Right atrium auricular region (tissue), 2 donors: ENCODE data around the gene VAV3. TPM values are rescaled to one million over a fixed set of nuclear protein-coding genes. Genes with fewer than 3 reads are reported as not detected.

Experiments used
- DNase-seq: peaks from one replicate; pipeline ENCODE4 v3.0.0-alpha.2; 2019; ENCODE audit warnings: low spot score
- H3K27ac ChIP-seq, 2 donors: fragments of 200-600 bp; sonication (generic); 1 replicate in 1 of 2; 2 replicates in 1 of 2; pipeline ENCODE4 v1.5.1; 2016 to 2019
- H3K27me3 ChIP-seq, 2 donors: fragments of 200-600 bp; sonication (generic); one replicate each; pipeline versions ENCODE4 v1.5.1 to v1.6.0; 2017 to 2019
- H3K36me3 ChIP-seq: fragments of 200-600 bp; sonication (generic); one replicate; pipeline ENCODE4 v1.5.1; 2016
- H3K4me1 ChIP-seq, 2 donors: fragments of 200-600 bp; sonication (generic); one replicate each; pipeline versions ENCODE4 v1.5.1 to v1.6.0; 2017 to 2019
- H3K4me3 ChIP-seq, 2 donors: fragments of 200-600 bp; sonication (generic); 1 replicate in 1 of 2; 2 replicates in 1 of 2; pipeline ENCODE4 v1.5.1; 2017 to 2019; ENCODE audit warnings: mild to moderate bottlenecking in 1 of 2, moderate library complexity in 1 of 2
- H3K9me3 ChIP-seq, 2 donors: fragments of 200-600 bp; sonication (generic); one replicate each; pipeline ENCODE4 v1.5.1; 2019
- total RNA-seq, 2 donors: library from RNA; depleted of rRNA; stranded (reverse); fragments of >200 nt; gene quantifications; one replicate each; pipeline ENCODE4 v1.1.0, GENCODE V29; 2016
- TF ChIP-seq, protein P1 (sequence below), 2 donors: fragments of 200-600 bp; sonication (generic); IDR thresholded peaks; one replicate each; pipeline ENCODE4 v1.5.1; 2019; ENCODE audit warnings: antibody characterized with exemption in 2 of 2

The VAV3 gene
- total RNA-seq, 2 donors from 2014 or later = 2.0 to 2.8 TPM

DNA sequence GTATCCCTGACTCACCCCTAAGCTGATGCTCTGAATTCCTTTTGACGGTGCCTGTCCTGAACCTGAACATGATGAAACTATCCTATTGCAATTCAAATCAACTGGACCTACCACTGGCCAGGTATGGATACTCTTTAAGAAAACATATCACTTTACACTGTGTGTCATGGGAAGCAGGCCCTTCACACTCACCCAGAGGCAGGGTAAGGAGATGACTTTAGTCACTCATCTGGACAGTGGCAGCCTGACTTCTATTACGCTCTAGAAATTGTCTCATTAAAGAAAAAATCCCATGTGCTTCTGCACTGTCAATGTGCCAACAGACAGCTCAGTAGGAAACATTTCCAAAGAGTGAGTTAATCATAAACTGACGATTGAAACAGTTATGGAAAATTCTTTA lies 94.3 kb downstream of the VAV3 start:
- no peaks in the 10 kb centered on the region for H3K36me3 ChIP-seq
- DNase-seq = no peak
- no peaks in the 10 kb centered on the region for H3K4me1 ChIP-seq
- H3K9me3 ChIP-seq = no peaks in the 10 kb centered on the region
- no peak overlapping the region for H3K27ac ChIP-seq
- no peaks in the 10 kb centered on the region for H3K27me3 ChIP-seq
- TF ChIP-seq, protein P1, sequence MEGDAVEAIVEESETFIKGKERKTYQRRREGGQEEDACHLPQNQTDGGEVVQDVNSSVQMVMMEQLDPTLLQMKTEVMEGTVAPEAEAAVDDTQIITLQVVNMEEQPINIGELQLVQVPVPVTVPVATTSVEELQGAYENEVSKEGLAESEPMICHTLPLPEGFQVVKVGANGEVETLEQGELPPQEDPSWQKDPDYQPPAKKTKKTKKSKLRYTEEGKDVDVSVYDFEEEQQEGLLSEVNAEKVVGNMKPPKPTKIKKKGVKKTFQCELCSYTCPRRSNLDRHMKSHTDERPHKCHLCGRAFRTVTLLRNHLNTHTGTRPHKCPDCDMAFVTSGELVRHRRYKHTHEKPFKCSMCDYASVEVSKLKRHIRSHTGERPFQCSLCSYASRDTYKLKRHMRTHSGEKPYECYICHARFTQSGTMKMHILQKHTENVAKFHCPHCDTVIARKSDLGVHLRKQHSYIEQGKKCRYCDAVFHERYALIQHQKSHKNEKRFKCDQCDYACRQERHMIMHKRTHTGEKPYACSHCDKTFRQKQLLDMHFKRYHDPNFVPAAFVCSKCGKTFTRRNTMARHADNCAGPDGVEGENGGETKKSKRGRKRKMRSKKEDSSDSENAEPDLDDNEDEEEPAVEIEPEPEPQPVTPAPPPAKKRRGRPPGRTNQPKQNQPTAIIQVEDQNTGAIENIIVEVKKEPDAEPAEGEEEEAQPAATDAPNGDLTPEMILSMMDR (IDR thresholded peaks at IDR 0.05) = no peak
- H3K4me3 ChIP-seq = no peak overlapping the region

GRCh38 chr1:107867897-107868296 lies 97.1 kb downstream of the VAV3 start:
- H3K27ac ChIP-seq = no peak overlapping the region
- no peak for DNase-seq
- H3K9me3 ChIP-seq = no peaks in the 10 kb centered on the region
- TF ChIP-seq, protein P1 (IDR thresholded peaks at IDR 0.05) = no peak
- H3K27me3 ChIP-seq = no peaks in the 10 kb centered on the region
- no peaks in the 10 kb centered on the region for H3K4me1 ChIP-seq
- no peak overlapping the region for H3K4me3 ChIP-seq
- H3K36me3 ChIP-seq = no peaks in the 10 kb centered on the region

DNA sequence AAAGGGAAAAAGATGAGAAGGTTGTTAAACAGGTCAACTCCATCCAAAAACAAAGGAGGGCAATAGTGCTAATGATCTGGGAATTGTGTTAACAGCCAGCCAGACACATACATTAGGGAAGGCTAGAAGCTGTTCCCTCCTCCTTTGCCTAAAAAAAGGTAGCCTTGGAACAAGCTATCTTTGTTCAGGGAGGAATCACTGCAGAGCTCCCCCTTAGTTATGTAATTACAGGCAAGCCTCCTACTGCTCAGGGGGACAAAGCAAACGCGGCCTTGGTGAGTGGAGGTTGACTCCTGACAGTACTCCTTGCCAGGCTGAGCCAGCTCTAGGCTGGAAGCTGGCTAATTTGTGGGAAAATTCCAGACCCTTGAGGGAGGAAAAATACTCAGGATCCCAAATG lies 97.6 kb downstream of the VAV3 start:
- Histone ChIP-seq H3K9me3 (no peaks in the 10 kb centered on the region), H3K27ac (no peak overlapping the region), H3K36me3 (no peaks in the 10 kb centered on the region), H3K4me1 (no peaks in the 10 kb centered on the region), H3K27me3 (no peaks in the 10 kb centered on the region), H3K4me3 (no peak overlapping the region)
- TF ChIP-seq, protein P1 (IDR thresholded peaks at IDR 0.05) = no peak
- DNase-seq = no peak

- Histone ChIP-seq H3K4me3 (no peak overlapping the region), H3K4me1 (no peaks in the 10 kb centered on the region), H3K27me3 (no peaks in the 10 kb centered on the region), H3K27ac (no peak overlapping the region), H3K36me3 (no peaks in the 10 kb centered on the region), H3K9me3 (no peaks in the 10 kb centered on the region)
- no peak for DNase-seq
- TF ChIP-seq, protein P1 (IDR thresholded peaks at IDR 0.05) = no peak
Measured at GRCh38 chr1:107866870-107867269, 98.1 kb downstream of the VAV3 start.

GRCh38 chr1:107865627-107866026 lies 99.4 kb downstream of the VAV3 start:
- H3K27ac ChIP-seq = no peak overlapping the region
- H3K4me3 ChIP-seq = no peak overlapping the region
- TF ChIP-seq, protein P1 (IDR thresholded peaks at IDR 0.05) = no peak

DNA sequence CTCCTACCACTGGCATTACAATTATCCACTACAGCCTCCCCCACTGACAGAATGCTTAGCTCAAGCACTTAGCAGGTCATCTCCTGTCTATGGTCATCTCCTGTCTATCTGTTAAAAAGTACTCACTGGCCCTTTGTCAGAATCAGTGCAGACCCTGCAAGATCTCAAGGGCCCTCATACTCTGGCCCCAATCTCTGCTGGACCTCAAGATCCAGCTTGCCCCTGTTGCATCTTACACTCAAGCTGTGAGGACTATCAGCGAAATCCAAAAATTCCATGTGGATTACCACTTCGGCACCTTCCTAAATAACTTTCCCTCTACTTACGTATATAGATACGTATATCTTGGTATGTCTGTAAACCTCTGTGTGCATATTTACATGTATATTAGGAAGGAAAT lies 101.6 kb downstream of the VAV3 start:
- TF ChIP-seq, protein P1 (IDR thresholded peaks at IDR 0.05) = no peak
- H3K27me3 ChIP-seq = no peaks in the 10 kb centered on the region

More at GRCh38 chr1:107865627-107866026, 99.4 kb downstream of the VAV3 start:
- Histone ChIP-seq H3K9me3 (no peaks in the 10 kb centered on the region), H3K4me1 (no peaks in the 10 kb centered on the region), H3K36me3 (no peaks in the 10 kb centered on the region), H3K27me3 (no peaks in the 10 kb centered on the region)
- no peak for DNase-seq

More for the DNA sequence above, 101.6 kb downstream of the VAV3 start:
- Histone ChIP-seq H3K36me3 (no peaks in the 10 kb centered on the region), H3K9me3 (no peaks in the 10 kb centered on the region), H3K4me3 (no peak overlapping the region), H3K4me1 (no peaks in the 10 kb centered on the region), H3K27ac (no peak overlapping the region)
- no peak for DNase-seq
